Stimulated activated CD8-positive, alpha-beta memory T cell treated with anti-CD3 and anti-CD28 coated beads, Interleukin-4, amount 100 ng/mL, for 4 hours (primary cell): ENCODE data around the gene GINS1.
"Not testable (repeated sequence)": the region's sequence is repeated elsewhere in the genome, so short reads cannot be mapped to it uniquely, and the experiment has no call there.

Source experiments
- DNase-seq, 2 donors: peaks; one replicate each; pipeline ENCODE4 v3.0.0-alpha.2; 2020; ENCODE audit warnings: low read depth in 2 of 2, low spot score in 1 of 2

Gene GINS1

DNA sequence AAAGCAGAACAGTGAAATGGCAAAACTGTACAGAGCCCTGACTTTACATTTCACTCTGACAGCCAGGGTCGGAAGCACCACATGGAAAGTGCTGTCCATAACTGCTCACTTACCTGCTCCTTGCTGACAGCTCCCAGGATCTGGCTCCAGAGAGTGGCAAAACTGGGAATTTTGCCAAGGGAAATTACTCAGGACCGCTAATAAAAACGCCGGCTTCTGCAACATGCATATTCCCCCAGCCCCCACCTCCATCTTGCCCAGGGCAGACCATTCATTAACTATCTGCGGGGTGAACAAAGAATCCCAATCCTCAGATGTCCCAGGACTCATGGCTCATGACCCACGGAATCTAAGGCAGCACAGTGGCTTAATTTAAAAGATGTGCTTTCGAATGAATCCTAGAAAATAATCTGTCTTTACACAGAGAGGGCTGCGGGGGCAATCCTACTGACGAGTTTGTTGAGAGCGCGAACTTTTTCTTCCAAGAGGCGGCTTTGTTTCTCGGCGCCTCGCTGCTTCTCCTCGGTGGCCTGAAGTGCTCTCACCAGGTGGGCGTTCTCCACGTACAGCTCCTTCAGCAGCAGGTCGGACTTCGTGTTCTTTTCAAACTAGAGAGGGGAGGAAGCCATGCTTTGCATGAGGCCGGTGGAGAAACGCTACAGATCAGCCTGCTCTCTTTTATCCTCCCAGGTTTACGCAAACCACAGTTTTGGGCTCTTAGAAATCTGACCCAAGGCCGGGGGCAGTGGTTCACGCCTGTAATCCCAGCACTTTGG is 45.8 kb downstream of the GINS1 start:
- no peak for DNase-seq

DNA sequence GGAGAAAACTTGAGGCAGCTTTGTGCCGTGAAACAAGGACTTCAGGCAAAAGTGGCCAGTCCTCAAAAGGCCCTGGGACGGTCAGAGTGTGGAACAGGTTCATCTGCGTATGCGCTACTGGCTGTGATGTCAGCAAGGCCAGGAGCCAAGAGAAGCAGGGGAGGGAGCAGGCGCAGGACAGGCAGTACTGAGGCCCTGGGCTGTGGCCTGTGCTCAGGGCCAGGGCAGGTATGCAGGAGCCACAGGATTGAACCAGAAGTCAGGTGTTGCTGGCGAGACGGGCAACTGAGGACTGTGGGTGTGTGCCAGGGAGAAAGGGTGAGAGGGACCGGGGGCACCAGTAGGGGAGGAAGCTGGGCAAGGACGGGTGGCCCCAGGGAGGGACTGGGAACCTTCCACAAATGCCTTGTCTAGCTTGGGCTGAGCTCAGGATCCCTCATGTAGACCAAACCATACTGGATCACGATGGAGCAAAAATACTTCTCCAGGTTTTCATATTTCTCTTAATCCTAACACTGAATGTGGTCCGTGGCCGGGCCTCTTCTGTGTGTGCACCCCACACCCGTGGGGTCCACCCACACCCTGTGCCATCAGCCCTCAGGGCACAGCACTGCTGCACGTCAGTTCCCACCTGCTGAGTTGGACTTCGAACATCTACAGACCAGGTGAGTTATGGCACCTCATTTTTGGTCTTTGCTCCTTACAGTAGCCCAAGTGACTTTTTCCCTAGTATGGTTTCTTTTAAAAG is 46.9 kb downstream of the GINS1 start:
- DNase-seq: no peak

DNA sequence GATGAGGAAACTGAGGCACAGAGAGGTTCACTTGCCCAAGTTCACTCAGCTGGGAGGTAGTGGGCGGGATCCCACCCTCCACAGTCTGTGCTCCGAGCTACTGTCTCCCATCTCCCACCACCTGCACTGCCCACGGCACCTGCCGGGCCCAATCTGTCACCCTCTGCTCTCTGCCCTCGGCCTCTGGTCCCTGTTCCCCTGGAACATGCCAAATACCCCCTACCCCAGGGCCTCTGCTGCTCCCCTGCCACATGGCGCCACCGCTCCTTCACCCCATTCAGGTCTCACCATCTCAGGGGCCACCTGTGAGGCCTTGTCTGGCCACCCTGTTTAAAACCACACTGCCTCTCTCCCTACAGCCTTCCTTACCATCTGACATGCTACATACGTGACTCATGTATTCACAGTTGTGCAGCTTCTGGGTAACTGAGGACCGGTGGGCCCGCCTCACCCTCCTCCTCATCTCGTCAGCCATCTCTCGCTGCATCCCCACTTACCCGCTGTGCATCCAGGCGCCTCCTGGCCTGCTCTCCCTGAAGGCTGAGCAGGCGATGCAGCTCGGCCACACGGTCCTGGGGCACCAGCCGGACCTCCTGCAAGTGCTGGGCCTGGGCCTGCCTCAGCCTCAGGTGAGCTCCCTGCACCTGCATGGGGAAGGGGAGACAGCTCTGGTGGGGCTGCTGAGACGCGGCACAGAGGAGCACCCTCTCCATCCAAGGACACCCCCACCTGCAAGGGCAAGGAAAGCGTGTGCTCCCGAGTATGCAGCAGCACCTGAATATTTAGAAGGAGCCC is 50.6 kb downstream of the GINS1 start:
- DNase-seq: no peak

DNA sequence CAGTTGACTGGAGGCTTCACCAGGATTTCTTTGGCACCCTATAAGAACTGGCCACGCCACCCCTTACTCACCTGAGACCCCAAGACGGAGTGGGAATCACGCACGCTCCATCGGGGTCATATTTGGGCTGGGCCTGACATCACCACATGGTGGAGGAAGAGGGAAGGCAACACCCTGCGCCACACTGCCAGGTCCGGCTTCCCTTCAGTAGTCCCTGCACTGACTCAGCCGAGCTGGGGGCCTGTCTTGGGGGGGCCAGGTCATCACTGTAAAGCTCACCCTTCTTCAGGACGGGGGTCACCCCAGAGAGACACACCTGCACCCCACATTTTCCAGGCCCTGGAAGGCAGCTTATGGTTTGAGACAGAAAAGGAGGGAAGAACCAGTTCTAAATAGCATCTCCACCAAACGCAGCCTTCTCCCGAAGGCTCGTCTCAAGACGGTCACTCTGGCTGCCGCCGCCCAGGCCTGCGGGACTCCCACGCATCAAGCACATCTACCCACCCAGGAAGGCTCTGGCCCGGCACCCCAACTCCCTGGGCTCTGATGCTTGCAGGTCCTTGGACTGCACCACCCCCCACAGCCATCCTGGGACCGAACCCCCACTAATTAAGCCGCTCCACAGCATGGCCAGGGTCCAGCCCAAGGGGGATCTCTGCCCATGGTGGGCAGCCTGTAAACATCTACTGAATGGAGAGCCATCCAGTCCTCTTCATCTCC is 51.8 kb downstream of the GINS1 start:
- DNase-seq: no peak

DNA sequence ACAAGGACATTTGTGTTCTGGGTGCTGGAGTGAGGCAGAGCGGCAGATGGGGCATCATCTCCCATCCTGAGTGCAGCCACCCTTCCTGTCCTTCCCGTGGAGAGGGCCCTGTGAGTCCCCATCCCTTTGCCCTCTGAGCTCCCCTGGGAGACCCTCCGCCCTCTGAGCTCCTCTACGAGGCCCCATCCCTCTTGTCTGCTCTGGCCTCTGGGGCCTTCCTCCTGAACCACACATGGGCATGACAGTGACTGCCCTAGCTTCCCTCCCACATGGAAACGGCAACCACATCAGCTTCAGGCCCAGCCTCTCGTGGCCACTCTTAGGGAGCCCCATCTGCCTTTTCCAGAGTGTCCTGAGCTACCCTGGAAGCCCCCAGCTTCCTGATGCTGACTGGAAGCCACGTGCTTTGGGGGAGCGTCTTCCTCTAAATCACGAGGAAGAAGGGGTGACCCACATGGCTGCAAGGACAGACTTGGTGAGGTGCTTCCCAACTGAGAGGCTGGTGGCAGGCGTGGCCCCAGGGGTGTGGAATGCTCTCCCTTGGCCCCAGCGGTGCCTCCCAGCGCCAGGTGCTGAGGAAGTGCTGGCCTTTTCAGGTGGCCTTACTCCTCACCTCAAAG is 52.6 kb downstream of the GINS1 start:
- no peak for DNase-seq

DNA sequence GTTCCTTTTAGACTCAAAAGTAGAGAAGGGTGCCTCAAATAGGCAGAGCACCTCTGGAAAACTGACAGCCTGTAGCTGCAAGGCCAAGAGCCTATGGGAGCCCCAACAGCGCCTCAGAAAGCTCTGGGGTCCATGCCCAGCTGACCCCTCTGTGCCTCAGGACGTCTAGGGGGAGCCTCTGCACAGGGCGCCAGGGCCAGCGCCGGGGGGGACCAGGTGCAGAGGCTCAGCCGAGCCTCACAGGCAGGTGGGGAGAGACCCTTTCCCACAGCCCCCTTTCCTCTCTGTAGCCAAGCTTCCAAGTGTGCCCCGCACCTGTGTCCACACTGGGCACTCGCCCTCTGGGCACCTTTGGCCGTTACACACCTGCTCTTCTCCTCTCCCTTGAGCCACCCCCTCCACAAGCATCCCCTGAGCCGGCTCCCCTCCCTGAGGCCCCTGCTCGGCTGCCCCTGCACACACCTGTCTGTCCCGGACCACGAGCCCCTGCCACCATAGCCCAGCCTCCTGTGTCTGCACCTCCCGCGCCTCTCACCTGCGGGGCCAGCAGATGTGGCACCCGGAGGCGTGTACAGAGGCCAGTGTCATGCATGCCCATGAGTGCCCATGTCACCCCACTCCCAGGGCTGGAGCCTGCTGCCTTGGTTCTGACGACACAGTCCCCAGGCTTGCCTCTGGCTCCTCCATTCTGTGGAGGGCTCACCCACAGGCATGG is 53.2 kb downstream of the GINS1 start:
- DNase-seq: no peak

DNA sequence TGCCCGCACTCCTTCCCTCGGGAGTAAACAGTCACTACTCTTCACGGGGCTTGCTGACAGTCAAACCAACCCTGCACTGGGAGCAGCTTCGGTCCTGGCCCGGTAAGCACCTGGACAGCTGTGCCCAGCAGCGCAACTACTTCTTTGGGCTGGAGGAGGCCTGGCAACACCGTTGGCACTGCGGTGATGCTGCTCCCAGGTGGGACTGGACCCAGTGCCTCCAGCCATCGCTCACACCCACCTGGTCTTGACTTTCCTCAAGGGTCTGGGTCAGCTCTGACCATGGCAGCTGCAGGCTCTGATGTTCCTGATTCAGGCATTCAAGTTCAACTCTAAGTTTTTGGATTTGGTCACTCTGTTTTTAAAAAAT is 53.8 kb downstream of the GINS1 start:
- no peak for DNase-seq

DNA sequence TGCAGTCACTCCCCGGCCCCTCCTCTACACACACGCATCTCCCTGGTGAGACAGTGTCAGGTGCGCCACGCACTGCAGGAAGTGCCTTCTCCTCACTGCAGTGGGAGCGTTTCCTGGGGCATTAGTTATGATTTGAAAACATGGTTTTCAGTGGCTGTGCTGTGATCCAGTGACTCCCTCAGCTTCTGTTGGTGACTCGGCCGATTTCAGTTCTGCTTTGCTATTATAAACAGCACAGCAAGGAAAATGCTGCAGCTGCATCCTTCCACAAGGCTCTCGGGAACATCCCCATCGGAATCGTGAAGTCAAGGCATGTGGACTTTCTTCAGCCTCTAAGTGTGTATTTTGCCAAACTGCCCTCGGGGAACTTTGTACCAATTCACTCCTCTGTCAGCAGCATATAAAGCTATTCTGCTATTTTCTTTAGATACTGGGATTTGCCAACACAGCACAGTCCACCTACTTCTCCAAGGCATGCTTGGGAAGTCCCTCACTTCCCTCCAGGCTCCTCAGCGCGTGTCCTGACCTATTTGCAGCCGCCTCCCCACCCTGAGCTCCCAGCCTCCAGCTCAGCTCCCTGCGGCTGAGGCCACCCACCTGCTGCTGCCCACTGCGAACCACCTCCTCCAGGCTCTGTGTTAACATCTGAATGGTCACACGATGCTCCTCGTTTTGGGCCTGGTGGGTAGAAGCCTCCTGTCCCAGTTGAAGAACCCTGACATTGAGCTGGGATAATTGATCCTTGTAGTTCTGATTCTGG is 54.5 kb downstream of the GINS1 start:
- DNase-seq: no peak

DNA sequence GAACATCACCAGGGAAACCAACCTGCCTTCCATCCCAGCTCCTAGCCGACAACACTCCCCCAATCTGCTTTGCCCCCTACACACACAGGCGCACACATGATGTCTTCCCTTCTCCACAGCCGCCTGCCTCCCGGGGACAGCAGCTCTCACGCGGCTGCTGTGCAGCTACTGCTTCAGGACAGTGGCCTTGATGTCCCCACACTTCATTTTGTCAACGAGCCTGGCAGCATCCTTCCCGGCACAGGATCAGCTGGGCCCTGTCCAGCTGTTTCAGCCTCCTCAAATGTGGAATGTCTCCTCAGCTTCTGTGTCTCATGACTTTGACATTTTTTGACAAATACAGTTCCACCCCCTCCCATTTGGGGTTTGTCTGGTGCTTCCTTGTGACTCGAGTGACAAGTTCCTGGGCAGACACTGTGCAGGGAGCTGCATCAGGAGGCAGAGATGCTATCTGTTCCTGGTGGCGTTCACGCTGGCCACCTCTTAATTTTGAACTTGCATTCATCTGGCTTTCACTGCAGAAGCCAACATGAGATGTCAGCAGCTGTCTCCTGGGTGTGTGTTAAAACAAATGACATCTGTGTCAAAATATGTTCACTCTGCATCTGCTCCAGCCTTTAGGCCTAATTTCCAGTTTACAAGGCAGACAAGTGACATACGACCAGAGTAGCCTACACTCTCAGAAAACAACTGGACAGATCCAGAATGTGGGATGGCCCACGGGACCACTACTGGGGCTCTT is 57.2 kb downstream of the GINS1 start:
- DNase-seq: no peak

DNA sequence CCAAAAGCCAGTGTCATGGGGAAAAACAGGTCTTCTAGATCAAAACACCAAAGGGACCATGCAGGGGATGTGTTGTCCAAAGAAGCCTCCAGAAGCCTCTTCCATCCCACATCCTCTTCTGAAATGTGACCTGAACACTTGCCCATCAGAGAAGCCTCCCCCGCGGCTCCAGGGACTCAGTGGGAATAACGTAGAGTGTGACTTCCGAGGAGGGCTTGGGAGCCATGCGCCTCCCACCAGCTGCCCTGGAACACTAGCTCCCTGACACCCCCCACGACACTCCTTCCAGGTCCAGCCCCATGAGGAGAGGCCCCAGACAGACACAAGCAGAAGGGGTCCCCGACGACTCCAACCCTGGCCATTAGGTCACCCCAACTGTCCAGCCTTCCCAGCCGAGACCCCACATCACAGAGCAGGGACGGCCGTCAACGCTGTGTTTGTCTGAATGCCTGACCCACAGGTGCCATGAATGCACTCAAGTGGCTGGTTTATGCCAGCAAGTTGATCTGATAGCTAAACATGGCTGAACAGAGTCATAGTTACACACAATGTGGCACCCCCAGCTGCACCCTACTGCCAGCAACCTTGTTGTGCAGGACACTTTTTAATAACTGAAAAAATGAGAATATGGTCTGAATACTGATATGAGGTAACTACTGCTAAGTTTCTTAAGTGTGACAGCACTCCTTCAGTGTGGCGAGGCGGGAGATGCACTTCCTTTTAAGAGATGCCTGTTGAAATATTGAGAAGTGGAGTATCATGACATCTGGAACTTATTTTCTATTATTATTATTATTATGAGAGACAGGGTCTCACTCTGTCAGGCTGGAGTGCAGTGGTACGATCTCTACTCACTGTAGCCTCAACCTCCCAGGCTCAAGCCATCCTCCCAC is 58.0 kb downstream of the GINS1 start:
- DNase-seq: no peak

DNA sequence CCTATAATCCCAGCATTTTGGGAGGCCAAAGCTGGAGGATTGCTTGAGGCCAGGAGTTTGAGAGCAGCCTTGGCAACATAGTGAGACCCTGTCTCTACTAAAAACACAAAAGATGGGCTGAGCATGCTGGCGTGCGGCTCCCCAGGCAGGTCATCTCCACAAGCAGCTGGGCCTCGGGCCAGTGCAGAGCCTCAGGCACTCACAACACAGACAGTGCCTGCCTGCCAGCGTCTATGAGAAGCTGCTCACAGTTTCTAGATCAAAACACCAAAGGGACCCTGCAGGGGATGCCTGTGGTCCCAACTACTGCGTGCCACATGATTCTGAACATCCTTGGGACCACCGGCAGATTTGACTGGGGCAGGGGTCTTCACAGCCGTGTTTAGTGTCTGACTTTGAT is 59.4 kb downstream of the GINS1 start:
- no peak for DNase-seq

DNA sequence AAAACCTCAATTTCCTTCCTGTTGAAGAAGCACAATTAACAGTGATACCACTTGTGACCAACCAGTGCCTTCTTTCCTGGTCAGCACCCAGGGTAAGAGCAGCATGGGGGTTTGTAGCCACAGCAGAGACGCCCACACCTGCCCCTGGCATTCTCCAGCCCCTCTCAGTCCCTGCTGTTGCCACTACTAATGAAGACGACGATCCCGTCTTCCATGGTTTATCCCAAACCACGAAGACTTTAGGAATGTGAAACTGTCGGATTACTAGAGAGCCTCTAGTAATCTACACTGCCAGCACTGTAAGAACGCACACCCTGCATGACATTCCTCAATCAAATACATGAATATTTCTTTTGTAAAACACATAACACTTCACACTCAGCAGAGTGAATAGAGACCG is 60.0 kb downstream of the GINS1 start:
- no peak for DNase-seq

DNA sequence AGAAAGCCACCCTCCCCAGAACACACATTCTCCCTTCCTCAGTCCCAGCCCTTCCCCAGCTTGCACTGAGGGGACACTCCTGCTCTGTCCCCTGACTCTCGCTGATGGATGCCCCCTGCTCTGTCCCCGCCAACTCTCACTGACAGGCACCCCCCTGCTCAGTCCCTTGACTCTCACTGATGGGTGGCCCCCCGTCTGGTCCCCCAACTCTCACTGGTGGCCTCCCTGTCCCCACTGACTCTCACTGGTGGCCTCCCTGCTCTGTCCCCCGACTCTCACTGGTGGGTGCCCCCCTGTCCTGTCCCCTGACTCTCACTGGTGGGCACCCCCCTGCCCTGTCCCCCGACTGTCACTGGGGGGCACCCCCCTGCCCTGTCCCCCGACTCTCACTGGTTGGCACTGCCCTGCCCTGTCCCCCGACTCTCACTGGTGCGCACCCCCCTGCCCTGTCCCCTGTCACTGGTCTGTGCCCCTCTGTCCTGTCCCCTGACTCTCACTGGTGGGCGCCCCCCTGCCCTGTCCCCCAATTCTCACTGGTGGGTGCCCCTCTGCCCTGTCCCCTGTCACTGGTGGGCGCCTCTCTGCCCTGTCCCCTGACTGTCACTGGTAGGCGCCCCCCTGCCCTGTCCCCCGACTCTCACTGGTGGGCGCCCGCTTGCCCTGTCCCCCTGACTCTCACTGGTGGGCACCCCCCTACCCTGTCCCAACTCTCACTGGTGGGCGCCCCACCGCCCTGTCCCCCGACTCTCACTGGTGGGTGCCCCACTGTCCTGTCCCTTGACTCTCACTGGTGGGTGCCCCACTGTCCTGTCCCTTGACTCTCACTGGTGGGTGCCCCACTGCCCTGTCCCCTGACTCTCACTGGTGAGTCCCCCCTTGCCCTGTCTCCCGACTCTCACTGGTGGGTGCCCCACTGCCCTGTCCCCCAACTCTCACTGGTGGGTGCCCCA is 60.9 kb downstream of the GINS1 start:
- no peak for DNase-seq

DNA sequence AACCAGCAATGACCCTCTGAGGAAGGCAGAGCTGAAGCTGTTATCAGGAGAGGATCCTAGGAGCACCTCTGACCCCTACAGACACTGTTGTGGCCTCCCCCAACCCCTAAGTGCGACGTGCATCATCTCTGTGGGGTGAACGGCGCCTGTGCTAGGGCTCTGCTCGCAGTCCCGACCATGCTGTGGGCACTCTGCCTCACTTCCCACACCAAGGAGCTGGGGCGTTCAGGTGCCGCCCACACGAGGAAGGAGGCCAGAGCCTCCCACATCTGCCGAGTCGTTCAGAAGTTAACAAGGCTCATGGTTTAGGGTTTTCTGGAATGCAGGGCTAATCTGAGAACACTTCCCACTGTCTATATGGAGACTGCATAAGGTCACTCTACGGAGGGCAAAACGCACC is 62.1 kb downstream of the GINS1 start:
- DNase-seq: no peak

DNA sequence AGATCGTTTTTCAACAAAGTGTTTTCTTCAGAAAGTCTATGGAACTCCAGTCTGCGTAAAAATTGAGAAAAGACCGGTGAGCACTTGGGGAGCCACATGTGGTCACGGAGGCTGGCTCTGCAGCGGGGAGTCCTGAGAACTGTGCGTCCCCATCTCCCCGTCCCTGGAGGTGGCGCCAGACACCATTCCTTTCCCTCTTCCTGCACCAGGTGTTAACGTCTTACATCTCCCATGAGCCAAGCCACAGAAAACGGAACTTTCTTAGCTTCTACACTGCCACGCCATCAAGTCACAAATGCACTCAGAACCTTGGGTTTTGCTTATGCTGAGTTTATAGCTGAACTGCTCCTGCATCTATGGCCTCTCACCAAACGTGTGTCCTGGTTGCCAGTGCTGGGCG is 62.6 kb downstream of the GINS1 start:
- DNase-seq: no peak

DNA sequence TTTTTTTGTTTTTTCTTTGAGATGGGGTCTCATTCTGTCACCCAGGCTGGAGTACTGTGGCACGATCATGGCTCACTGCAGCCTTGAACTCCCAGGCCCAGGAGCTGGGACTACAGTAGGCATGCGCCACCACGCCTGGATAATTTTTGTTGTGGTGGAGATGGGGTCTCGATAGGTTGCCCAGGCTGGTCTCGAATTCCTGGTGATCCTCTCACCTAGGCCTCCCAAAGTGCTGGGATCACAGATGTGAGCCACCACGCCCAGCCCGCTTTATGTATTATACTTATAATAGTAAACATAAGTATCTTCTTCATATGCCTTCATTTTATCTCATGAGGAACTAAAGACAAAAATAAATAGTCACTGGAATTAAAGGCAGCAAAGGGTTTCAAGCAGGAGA is 63.5 kb downstream of the GINS1 start:
- no peak for DNase-seq

DNA sequence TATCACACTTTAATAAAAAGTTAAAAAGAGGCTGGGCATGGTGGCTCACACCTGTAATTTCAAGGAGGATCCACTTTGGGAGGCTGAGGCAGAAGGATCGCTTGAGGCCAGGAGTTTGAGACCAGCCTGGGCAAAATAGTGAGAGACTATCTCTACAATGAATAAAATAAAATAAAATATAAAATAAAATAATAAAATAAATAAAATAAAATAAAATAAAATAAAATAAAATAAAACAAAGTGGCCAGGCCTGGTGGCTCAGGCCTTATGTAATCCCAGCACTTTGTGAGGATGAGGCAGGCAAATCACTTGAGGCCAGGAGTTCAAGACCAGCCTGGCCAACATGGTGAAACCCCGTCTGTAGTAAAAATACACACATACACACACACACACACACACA is 65.8 kb downstream of the GINS1 start:
- not testable (repeated sequence) for DNase-seq
